Keratinocyte (primary cell): ENCODE results near the gene SCN2B. TPM values are rescaled to one million over a fixed set of nuclear protein-coding genes. Genes with fewer than 3 reads are reported as not detected.
A peak's percentile ranks its signal among the peaks of the same experiment; 100 is the strongest.

Experiments used
- DNase-seq: peaks from one replicate; pipeline ENCODE4 v3.0.0-alpha.2; 2011; ENCODE audit warnings: low read depth, missing footprints, low spot score
- FAIRE-seq: peaks from 2 replicates; lab custom pipeline; 2011; peaks lifted over from hg19 to GRCh38; lab: Jason Lieb, UNC
- H2AFZ ChIP-seq: 2 replicates; pipeline ENCODE4 v1.6.0; 2012; ENCODE audit warnings: low read length, control low read depth, inconsistent platforms; ENCODE audit not compliant: control insufficient read depth
- H3K27ac ChIP-seq: 2 replicates; pipeline ENCODE4 v1.5.1; 2011; ENCODE audit warnings: low read length; ENCODE audit not compliant: control insufficient read depth, insufficient read depth
- H3K27me3 ChIP-seq: 3 replicates; pipeline ENCODE4 v1.6.0; 2011; ENCODE audit warnings: low read length; ENCODE audit not compliant: control insufficient read depth, insufficient read depth; ENCODE audit errors: extremely low read depth
- H3K36me3 ChIP-seq, 2 experiments: 2 replicates in 1 of 2; 3 replicates in 1 of 2; pipeline ENCODE4 v1.5.1; 2011; ENCODE audit warnings: low read length in 2 of 2, mild to moderate bottlenecking in 1 of 2; ENCODE audit not compliant: control insufficient read depth in 2 of 2, insufficient read depth in 2 of 2; ENCODE audit errors: extremely low read depth in 1 of 2
- H3K4me1 ChIP-seq: 3 replicates; pipeline ENCODE4 v1.5.1; 2011; ENCODE audit warnings: low read length; ENCODE audit not compliant: control insufficient read depth, insufficient read depth; ENCODE audit errors: extremely low read depth
- H3K4me2 ChIP-seq: 3 replicates; pipeline ENCODE4 v1.6.0; 2011; ENCODE audit warnings: low read depth, low read length; ENCODE audit not compliant: control insufficient read depth, insufficient read depth; ENCODE audit errors: extremely low read depth
- H3K4me3 ChIP-seq, 3 experiments: fragments of 200-600 bp in 1 of 3; sonication (generic) in 1 of 3; 2 replicates in 2 of 3; 3 replicates in 1 of 3; pipeline ENCODE4 v1.5.1; 2011 to 2016; ENCODE audit warnings: low read length in 3 of 3, mild to moderate bottlenecking in 3 of 3, control low read depth in 2 of 3, inconsistent platforms in 1 of 3, low read depth in 1 of 3, mixed read lengths in 1 of 3, mixed run types in 1 of 3, moderate library complexity in 1 of 3; ENCODE audit not compliant: control insufficient read depth in 2 of 3, insufficient read depth in 2 of 3; ENCODE audit errors: extremely low read depth in 1 of 3
- H3K79me2 ChIP-seq: 2 replicates; pipeline ENCODE4 v1.6.0; 2012; ENCODE audit warnings: low read length; ENCODE audit not compliant: control insufficient read depth, insufficient read depth
- H3K9ac ChIP-seq: 3 replicates; pipeline ENCODE4 v1.6.0; 2011; ENCODE audit warnings: low read length; ENCODE audit not compliant: control insufficient read depth, insufficient read depth; ENCODE audit errors: extremely low read depth
- H3K9me1 ChIP-seq: 3 replicates; pipeline ENCODE4 v1.6.0; 2011; ENCODE audit warnings: low read length; ENCODE audit not compliant: control insufficient read depth, insufficient read depth; ENCODE audit errors: extremely low read depth
- H3K9me3 ChIP-seq: 2 replicates; pipeline ENCODE4 v1.5.1; 2012; ENCODE audit warnings: low read depth, low read length; ENCODE audit not compliant: control insufficient read depth
- H4K20me1 ChIP-seq: 3 replicates; pipeline ENCODE4 v1.6.0; 2011; ENCODE audit warnings: low read length; ENCODE audit not compliant: control insufficient read depth, insufficient read depth; ENCODE audit errors: extremely low read depth
- EZH2 ChIP-seq: IDR thresholded peaks from one replicate; pipeline ENCODE4 v1.6.1; 2012; ENCODE audit warnings: inconsistent platforms, mild to moderate bottlenecking, low read length, moderate library complexity
- dilution Hi-C: fragments of 300-500 bp; cut with MboI; formaldehyde crosslinking; loops from one replicate; pipeline ENCODE4 v1.7.0; 2020; ENCODE audit warnings: low sequenced_read_pairs; ENCODE audit not compliant: extremely low pct_ligation_motif_present
- polyA plus RNA-seq, 5 experiments: library from polyadenylated mRNA; depleted of rRNA in 3 of 5; stranded (reverse) in 3 of 5; stranded (forward) in 1 of 5; unstranded in 1 of 5; fragments of >200 nt; gene quantifications; 1 replicate in 1 of 5; 2 replicates in 3 of 5; 3 replicates in 1 of 5; pipeline versions ENCODE4 v1.2.1 to v1.2.3, GENCODE V29; 2011 to 2012; ENCODE audit warnings: missing spikeins in 2 of 5, low read depth in 1 of 5, low replicate concordance in 1 of 5
- TF ChIP-seq, protein P1 (sequence below), 3 experiments: IDR thresholded peaks in 1 of 3; conservative IDR thresholded peaks in 1 of 3; optimal IDR thresholded peaks in 1 of 3; 2 replicates in 2 of 3; 3 replicates in 1 of 3; pipeline versions ENCODE3 to v1.5.1; 2011; ENCODE audit warnings: low read length in 3 of 3, mild to moderate bottlenecking in 3 of 3, moderate library complexity in 2 of 3, control low read depth in 1 of 3, inconsistent platforms in 1 of 3; ENCODE audit not compliant: insufficient read depth in 2 of 3; ENCODE audit errors: extremely low read depth in 1 of 3

SCN2B gene
- polyA plus RNA-seq, 1 donor (not counting 4 experiments of a cell fraction or from before 2014, with no cell fraction given) = 0.56 TPM

- Histone ChIP-seq H3K4me1 (peaks cover 22% of the 10 kb centered on the region), H3K27ac (no peak overlapping the region), H3K9me1 (peaks cover 5% of the 10 kb centered on the region), H3K36me3 (no peaks in the 10 kb centered on the region), H3K4me2 (no peak overlapping the region), H3K79me2 (no peaks in the 10 kb centered on the region), H3K4me3 (no peak overlapping the region), H2AFZ (no peak overlapping the region), H3K27me3 (no peaks in the 10 kb centered on the region), H3K9ac (no peak overlapping the region), H4K20me1 (no peaks in the 10 kb centered on the region), H3K9me3 (no peaks in the 10 kb centered on the region)
- DNase-seq (no peak), FAIRE-seq (no peak)
- dilution Hi-C loops = no loop called here
- TF ChIP-seq, protein P1, sequence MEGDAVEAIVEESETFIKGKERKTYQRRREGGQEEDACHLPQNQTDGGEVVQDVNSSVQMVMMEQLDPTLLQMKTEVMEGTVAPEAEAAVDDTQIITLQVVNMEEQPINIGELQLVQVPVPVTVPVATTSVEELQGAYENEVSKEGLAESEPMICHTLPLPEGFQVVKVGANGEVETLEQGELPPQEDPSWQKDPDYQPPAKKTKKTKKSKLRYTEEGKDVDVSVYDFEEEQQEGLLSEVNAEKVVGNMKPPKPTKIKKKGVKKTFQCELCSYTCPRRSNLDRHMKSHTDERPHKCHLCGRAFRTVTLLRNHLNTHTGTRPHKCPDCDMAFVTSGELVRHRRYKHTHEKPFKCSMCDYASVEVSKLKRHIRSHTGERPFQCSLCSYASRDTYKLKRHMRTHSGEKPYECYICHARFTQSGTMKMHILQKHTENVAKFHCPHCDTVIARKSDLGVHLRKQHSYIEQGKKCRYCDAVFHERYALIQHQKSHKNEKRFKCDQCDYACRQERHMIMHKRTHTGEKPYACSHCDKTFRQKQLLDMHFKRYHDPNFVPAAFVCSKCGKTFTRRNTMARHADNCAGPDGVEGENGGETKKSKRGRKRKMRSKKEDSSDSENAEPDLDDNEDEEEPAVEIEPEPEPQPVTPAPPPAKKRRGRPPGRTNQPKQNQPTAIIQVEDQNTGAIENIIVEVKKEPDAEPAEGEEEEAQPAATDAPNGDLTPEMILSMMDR (optimal IDR thresholded peaks at IDR 0.05 in 1 of 3, IDR thresholded peaks at IDR 0.05 in 1 of 3, conservative IDR thresholded peaks at IDR 0.05 in 1 of 3; ENCODE audit: extremely low read depth in 1 of 3, insufficient read depth in 2 of 3, low read length in 3 of 3) = no peak
- no peak for TF ChIP-seq EZH2
Observed at GRCh38 chr11:118172356-118172755, 4.1 kb downstream of the SCN2B start.

- DNase-seq (no peak), FAIRE-seq (peak; percentile 90)
- peak overlapping the region; percentile 38 for H2AFZ ChIP-seq
- H3K36me3 ChIP-seq = no peaks in the 10 kb centered on the region
- no peak overlapping the region for H3K4me2 ChIP-seq
- H3K4me1 ChIP-seq = peaks cover 23% of the 10 kb centered on the region
- peaks cover 5% of the 10 kb centered on the region for H3K9me1 ChIP-seq
- no peaks in the 10 kb centered on the region for H3K79me2 ChIP-seq
- H3K9ac ChIP-seq = no peak overlapping the region
- TF ChIP-seq EZH2 = no peak
- TF ChIP-seq, protein P1 (optimal IDR thresholded peaks at IDR 0.05 in 1 of 3, IDR thresholded peaks at IDR 0.05 in 1 of 3, conservative IDR thresholded peaks at IDR 0.05 in 1 of 3; ENCODE audit: extremely low read depth in 1 of 3, insufficient read depth in 2 of 3, low read length in 3 of 3) = peak; percentile 83 to 95 (median 93)
- no peaks in the 10 kb centered on the region for H3K9me3 ChIP-seq
- H3K27ac ChIP-seq = no peak overlapping the region
- H4K20me1 ChIP-seq = no peaks in the 10 kb centered on the region
- dilution Hi-C loops = no loop called here
- no peak overlapping the region for H3K4me3 ChIP-seq
- H3K27me3 ChIP-seq = no peaks in the 10 kb centered on the region
Observed at GRCh38 chr11:118171269-118172062, 5.0 kb downstream of the SCN2B start.
